AG09319 (cell line): ENCODE data around the gene FLYWCH2.

Experiments used
- DNase-seq: peaks from one replicate; pipeline ENCODE4 v3.0.0-alpha.2; 2010; ENCODE audit warnings: low read depth; ENCODE audit errors: extremely low read depth
- TF ChIP-seq, protein P1 (sequence below): IDR thresholded peaks from 2 replicates; pipeline ENCODE4 v1.5.1; 2011; ENCODE audit warnings: low read depth, mild to moderate bottlenecking, inconsistent platforms, low read length, moderate library complexity

The FLYWCH2 gene

DNA sequence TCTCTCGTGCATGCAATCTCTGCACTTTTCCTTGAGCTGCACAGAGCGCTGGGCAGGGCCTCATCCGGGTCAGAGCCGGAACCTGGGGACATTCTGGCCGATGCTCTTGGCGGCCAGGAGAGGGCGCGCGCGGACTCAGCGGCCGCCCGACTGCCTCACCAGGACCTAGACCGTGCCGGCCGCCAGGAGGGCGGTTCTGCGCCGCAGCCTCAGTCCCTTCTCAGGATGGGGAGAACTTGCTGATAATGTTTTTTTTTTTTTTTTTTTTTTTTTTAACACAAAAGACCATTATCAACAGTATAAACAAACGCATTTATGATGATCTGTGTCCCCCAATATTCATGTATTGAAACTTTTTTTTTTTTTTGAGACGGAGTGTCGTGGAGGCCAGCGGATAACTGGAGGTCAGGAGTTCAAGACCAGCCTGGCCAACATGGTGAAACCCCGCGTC is 8.1 kb upstream of the FLYWCH2 start:
- DNase-seq, result no peak
- TF ChIP-seq, protein P1, sequence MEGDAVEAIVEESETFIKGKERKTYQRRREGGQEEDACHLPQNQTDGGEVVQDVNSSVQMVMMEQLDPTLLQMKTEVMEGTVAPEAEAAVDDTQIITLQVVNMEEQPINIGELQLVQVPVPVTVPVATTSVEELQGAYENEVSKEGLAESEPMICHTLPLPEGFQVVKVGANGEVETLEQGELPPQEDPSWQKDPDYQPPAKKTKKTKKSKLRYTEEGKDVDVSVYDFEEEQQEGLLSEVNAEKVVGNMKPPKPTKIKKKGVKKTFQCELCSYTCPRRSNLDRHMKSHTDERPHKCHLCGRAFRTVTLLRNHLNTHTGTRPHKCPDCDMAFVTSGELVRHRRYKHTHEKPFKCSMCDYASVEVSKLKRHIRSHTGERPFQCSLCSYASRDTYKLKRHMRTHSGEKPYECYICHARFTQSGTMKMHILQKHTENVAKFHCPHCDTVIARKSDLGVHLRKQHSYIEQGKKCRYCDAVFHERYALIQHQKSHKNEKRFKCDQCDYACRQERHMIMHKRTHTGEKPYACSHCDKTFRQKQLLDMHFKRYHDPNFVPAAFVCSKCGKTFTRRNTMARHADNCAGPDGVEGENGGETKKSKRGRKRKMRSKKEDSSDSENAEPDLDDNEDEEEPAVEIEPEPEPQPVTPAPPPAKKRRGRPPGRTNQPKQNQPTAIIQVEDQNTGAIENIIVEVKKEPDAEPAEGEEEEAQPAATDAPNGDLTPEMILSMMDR, result peak; percentile 91

DNA sequence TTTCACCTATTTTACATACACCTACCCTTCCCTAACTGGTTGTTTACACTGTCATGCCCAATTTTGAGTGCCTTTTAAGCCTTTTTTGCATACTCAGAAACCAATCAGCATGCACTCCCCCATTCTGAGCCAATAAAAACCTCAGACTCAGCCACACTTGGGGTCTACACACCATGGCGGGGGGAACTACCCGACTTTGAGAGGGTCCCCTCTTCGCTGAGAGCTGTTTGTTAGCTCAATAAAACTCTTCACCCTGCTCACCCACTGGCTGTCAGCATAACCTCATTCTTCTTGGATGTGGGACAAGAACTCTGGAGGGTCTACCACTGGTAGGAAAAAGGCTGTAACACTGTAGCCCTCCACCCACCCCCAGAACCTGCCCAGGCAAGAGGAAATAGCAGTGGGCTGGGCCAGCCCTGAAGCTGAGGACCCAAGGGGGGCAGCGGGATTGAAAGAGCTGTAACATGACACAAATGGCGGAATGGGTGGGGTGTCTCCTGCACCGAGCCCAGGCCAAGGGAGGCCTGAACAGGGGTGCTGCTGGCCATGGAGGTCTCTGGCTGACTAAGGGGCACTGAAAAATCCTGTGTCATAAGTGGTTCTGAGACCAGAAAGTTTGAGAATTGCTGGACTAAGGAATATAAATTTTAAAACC is 3.0 kb upstream of the FLYWCH2 start:
- DNase-seq, result no peak
- TF ChIP-seq, protein P1, result no peak

DNA sequence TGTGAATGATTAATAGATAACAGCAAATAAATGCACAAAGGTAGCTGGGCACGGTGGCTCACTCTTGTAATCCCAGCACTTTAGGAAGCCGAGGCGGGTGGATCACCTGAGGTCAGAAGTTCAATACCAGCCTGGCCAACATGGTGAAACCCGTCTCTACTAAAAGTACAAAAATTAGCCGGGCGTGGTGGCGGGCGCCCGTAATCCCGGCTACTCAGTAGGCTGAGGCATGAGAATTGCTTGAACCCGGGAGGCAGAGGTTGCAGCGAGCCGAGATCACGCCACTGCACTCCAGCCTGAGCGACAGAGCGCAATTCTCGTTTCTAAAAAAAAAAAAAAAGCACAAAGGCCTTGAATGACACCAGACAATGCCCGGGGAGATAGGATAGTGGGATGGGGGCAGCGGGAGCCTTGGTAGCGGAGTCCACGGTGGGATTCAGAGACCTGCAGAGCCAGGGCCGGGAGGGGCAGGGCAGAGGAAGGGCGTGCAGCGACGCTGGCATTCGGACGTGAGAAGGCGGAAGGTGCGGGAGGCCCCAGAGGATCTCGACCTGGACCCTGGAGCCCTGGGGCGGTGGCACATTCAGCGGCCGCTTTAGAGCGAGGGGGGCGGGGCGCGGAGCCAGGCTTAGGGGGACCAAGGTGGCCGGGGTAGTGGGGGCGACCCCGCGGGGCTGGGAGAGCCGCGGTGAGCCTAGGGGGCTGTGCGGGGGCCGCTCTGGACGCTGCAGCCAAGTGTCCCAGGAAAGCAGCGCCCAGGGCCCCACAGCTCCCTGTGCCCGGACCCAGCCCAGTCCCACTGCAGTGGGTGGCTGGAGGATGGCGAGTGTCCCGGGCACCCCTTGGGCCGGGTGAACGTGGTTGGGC is 999 bp upstream of the FLYWCH2 start:
- no peak for DNase-seq

DNA sequence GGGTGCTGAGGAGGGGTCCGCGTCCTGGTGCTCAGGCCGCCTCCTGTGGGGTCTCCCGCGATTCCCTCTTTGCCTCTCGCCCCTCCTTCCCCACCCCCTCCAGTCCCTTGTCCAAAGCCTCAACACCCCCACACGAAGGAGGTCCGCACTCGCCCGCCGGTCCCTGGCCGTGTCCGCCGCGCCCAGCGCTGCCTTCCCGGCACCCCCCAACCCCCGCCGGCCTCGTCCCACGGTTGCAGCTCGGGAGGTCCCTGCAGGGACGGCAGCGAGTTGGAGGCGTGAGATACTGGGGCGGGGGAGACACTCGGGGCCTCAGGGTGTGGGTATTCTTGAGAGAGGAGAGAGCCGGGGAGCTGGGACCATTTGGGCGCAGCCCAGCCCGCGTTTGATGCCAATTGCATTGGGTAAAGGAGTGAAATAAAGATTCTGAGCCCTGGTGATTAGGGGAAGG is 468 bp downstream of the FLYWCH2 start:
- no peak for DNase-seq
- TF ChIP-seq, protein P1, result no peak

More for the DNA sequence above, 999 bp upstream of the FLYWCH2 start:
- TF ChIP-seq, protein P1, result no peak

DNA sequence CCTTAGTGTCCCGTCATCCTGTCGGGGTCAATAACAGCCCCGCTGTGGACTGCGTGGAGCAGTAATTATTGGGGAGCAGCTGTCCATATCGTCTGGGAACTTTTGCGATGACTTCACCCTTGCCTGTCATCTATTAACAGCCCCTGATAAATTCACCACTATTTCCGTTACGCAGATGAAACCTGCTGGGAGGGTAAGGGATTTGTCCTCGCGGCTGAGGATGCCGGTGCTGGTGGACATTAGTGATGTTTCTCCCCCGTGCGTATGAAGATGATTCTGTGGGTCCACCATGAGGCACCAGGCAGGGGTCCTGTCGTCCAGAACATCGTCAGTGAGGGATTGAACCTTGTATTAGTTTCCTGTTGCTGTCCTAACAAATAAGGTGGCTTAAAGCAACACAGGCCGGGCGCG is 1.0 kb downstream of the FLYWCH2 start:
- no peak for DNase-seq
- TF ChIP-seq, protein P1, result no peak

DNA sequence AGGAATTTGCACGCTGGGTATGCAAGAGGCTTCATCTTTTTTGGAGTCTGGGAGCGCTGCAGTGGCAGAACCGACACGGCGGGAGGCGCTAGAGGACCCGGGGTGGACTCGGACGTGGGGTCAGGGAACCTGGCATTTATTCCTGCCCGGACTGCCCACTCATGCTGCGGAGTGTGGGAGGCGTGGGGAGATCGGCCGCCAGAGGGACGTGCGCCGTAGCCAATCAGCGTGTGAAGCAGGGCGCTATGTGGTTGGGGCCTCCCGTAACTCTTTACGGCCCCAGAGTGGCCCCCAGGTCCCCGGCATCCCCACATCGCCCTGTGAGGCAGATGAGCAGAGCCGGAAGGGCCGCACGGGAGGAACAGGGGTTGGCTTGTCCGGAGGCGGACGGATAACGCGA is 11.2 kb downstream of the FLYWCH2 start:
- TF ChIP-seq, protein P1, result no peak; the same call in 1 of the 2 replicates
- DNase-seq, result no peak

DNA sequence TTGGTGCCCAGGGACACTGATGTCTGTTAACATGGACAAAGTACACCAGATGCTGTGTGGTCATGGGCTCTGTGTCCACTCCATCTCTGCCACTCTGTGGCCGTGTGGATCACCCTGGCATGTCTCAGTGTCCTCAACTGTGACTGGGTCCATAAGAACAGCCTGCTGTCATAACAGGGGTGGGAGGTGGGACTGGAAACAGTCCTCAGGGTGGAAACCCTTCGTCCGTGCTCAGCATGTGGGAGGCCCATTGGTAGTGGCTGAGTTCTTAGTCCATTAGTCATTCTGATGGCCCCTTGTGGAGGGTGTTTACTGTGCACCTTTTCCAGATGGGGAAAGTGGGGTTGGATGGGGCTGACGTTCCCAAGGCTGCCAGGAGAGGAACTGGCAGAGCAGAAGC is 12.8 kb downstream of the FLYWCH2 start:
- no peak for DNase-seq
- TF ChIP-seq, protein P1, result no peak
